ENCODE results near the gene FOXB2.
"Not testable (repeated sequence)": the region's sequence is repeated elsewhere in the genome, so short reads cannot be mapped to it uniquely, and the experiment has no call there.

Gene FOXB2

GRCh38 chr9:77016526-77017504 lies 2.6 kb upstream of the FOXB2 start:
- no peak for DNase-seq

- DNase-seq: no peak
Observed at GRCh38 chr9:77017505-77017894, 2.0 kb upstream of the FOXB2 start.

GRCh38 chr9:77018058-77018968 lies 1.1 kb upstream of the FOXB2 start:
- DNase-seq: peak; percentile 32

GRCh38 chr9:77018969-77019235 lies 553 bp upstream of the FOXB2 start:
- DNase-seq: no peak

- DNase-seq: no peak
Observed at GRCh38 chr9:77019926-77020412, 514 bp downstream of the FOXB2 start.

GRCh38 chr9:77020413-77021290 lies 1.2 kb downstream of the FOXB2 start:
- no peak for DNase-seq

GRCh38 chr9:77021291-77021894 lies 1.9 kb downstream of the FOXB2 start:
- no peak for DNase-seq

GRCh38 chr9:77021922-77022782 lies 2.7 kb downstream of the FOXB2 start:
- no peak for DNase-seq

- no peak for DNase-seq
Observed at GRCh38 chr9:77022783-77023440, 3.5 kb downstream of the FOXB2 start.

GRCh38 chr9:77023726-77024125 lies 4.3 kb downstream of the FOXB2 start:
- DNase-seq: no peak

- no peak for DNase-seq
Observed at GRCh38 chr9:77024776-77025545, 5.5 kb downstream of the FOXB2 start.

- no peak for DNase-seq
Observed at GRCh38 chr9:77028478-77028877, 9.0 kb downstream of the FOXB2 start.

GRCh38 chr9:77030045-77030444 lies 10.6 kb downstream of the FOXB2 start:
- no peak for DNase-seq

- no peak for DNase-seq
Observed at GRCh38 chr9:77038281-77039036, 19.0 kb downstream of the FOXB2 start.

- DNase-seq: no peak
Observed at GRCh38 chr9:77040340-77040739, 20.9 kb downstream of the FOXB2 start.

- DNase-seq: not testable (repeated sequence)
Observed at GRCh38 chr9:77043743-77044142, 24.3 kb downstream of the FOXB2 start.

GRCh38 chr9:77060681-77061080 lies 41.2 kb downstream of the FOXB2 start:
- not testable (repeated sequence) for DNase-seq

GRCh38 chr9:77063645-77064285 lies 44.3 kb downstream of the FOXB2 start:
- DNase-seq: peak; percentile 26

GRCh38 chr9:77066388-77066787 lies 46.9 kb downstream of the FOXB2 start:
- DNase-seq: no peak
